GM21825 (cell line): ENCODE measurements around the gene IDI1.

Source experiments
- ATAC-seq: cut with Tn5 transposase; IDR thresholded peaks from one replicate; pipeline ENCODE4 v1.9.1; 2021; ENCODE audit warnings: mild to moderate bottlenecking, moderate library complexity; ENCODE audit not compliant: unreplicated experiment

IDI1 gene

DNA sequence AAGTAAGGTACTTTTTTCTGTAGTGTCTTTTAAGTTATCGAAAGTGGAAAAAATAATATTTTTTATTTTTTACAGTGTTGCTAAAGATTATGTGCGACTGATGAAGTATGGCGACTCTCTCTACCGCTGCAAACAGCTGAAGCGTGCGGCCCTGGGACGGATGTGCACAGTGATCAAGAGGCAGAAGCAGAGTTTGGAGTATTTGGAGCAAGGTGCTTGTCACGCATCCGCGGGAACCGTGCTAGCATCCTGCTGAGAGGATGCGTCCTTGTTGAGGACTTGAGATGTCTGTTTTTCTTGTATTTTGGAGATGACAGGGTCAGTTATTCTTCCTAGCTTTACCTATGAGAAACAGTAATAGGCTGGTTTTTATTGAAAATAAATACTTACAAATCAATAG lies 52.9 kb downstream of the IDI1 start:
- ATAC-seq: no peak

GRCh38 chr10:995559-995926 lies 53.4 kb downstream of the IDI1 start:
- no peak for ATAC-seq

DNA sequence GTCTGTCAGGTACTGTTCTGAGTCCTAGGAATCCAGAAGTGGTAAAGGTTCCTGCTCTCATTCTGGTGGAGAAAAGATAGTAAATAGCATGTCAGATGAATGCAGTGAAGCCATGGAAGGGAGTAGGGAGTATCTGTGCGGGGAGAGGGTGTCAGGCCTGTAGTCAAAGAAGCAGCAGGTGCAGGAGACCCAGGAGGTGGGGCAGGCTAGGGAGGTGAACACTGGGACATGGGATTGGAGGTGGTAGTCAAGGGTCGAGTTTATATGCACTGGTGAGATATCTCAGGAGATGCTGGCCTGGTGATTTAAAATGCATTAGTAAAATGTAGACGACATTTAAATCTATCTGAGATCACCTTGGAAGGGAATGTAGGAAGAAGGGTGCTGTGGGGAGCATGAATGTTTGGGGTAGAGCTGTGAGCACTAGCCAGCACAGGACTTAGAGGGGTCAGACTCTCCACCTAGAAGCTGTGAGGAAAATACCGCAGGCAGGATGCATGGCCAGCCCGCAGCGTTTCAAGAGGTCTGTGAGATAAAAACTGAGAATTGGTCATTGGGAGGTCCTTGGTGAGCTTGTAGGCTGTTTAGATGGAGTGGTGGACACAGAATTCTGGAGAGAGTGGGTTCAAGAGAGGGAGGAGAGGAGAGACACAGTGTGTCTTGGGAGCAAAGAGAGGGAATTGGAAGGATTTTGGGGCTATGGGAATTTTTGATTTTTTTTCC lies 53.9 kb downstream of the IDI1 start:
- no peak for ATAC-seq

GRCh38 chr10:992871-993270 lies 56.0 kb downstream of the IDI1 start:
- no peak for ATAC-seq

DNA sequence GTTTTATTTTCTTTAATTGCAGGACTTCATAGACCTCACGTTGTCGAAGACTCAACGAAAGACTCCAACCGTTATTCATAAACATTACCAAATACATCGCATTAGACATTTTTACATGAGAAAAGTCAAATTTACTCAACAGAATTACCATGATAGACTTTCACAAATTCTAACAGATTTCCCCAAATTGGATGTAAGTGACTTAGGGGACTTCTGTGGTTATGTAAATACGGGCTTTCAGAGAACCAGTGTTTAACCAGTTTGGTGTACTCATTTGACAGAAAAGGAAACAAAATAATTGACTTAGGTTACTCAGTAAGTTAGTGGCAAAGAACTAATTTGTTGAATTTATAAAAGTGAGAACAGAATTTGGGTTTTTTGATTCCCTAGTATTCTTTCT lies 56.5 kb downstream of the IDI1 start:
- no peak for ATAC-seq

DNA sequence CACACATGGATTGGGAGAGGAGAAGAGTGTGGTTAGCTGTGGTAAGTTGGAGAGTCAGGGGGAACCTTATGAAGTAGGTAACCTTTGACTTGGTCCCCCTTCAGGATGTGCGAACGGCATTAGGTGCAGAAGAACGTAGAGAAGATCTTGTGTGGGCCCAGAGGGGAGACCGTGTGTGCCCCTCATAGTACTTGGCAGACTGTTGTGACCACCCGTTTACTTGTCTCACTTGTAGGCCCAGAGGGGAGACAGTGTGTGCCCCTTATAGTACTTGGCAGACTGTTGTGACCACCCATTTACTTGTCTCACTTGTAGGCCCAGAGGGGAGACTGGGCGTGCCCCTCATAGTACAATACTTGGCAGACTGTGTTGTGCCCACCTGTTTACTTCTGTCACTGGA lies 58.1 kb downstream of the IDI1 start:
- no peak for ATAC-seq
